WTC11 (cell line): Measurements from ENCODE around the gene NSD1. TPM values are rescaled to one million over a fixed set of nuclear protein-coding genes. Genes with fewer than 3 reads are reported as not detected.

Experiments
- ATAC-seq: fragments of 200-7000 bp; cut with Tn5 transposase; 2 replicates; pipeline ENCODE4 v1.10.0; 2021; ENCODE audit warnings: mild to moderate bottlenecking, moderate library complexity
- CTCF ChIA-PET: fragments of 300-600 bp; sonication (Branson Sonifier 250); formaldehyde crosslinking; loops from one replicate; lab custom pipeline; 2021; ENCODE audit warnings: antibody characterized with exemption; lab: Charles Lee
- POLR2A ChIA-PET: fragments of 350-600 bp; sonication (Branson Sonifier 250); formaldehyde crosslinking; loops from one replicate; lab custom pipeline; 2021; ENCODE audit warnings: antibody characterized with exemption; lab: Charles Lee
- DNase-seq: peaks from one replicate; pipeline ENCODE4 v3.0.0; 2021; ENCODE audit warnings: low spot score
- H3K27ac Mint-ChIP-seq: 2 replicates; pipeline ENCODE4 v1.8.0; 2021; ENCODE audit warnings: mixed read lengths
- H3K27me3 Mint-ChIP-seq: 2 replicates; pipeline ENCODE4 v1.8.0; 2021; ENCODE audit warnings: low read depth, mild to moderate bottlenecking, moderate library complexity, mixed read lengths
- H3K36me3 Mint-ChIP-seq: 2 replicates; pipeline ENCODE4 v1.8.0; 2021; ENCODE audit warnings: mixed read lengths
- H3K4me1 Mint-ChIP-seq: 2 replicates; pipeline ENCODE4 v1.8.0; 2022; ENCODE audit warnings: mixed read lengths
- H3K4me3 Mint-ChIP-seq: 2 replicates; pipeline ENCODE4 v1.8.0; 2021; ENCODE audit warnings: mild to moderate bottlenecking, moderate library complexity, mixed read lengths
- H3K9me3 Mint-ChIP-seq: 2 replicates; pipeline ENCODE4 v1.8.0; 2021; ENCODE audit warnings: mixed read lengths
- AR ChIP-seq: fragments of 250-450 bp; sonication (Bioruptor Pico); IDR thresholded peaks from 2 replicates; pipeline ENCODE4 v1.9.0; 2021; ENCODE audit warnings: mild to moderate bottlenecking
- CBFB ChIP-seq: sonication (generic); formaldehyde crosslinking; IDR thresholded peaks from 2 replicates; pipeline ENCODE4 v1.8.1; 2022; ENCODE audit warnings: mild to moderate bottlenecking, low read depth, missing genetic modification reagents
- CTCF ChIP-seq: fragments of 200-600 bp; IDR thresholded peaks from 2 replicates; pipeline ENCODE4 v1.8.0; 2022; ENCODE audit warnings: antibody characterized with exemption
- ERG ChIP-seq: fragments of 250-450 bp; sonication (Bioruptor Pico); IDR thresholded peaks from 2 replicates; pipeline ENCODE4 v1.8.0; 2021; ENCODE audit warnings: mild to moderate bottlenecking
- FOXP1 ChIP-seq: sonication (generic); formaldehyde crosslinking; IDR thresholded peaks from 2 replicates; pipeline ENCODE4 v1.8.0; 2022; ENCODE audit warnings: missing genetic modification reagents, mild to moderate bottlenecking, moderate library complexity, borderline replicate concordance
- GABPB1 ChIP-seq: sonication (generic); formaldehyde crosslinking; IDR thresholded peaks from 2 replicates; pipeline ENCODE4 v1.8.1; 2023; ENCODE audit warnings: mild to moderate bottlenecking, missing genetic modification reagents
- JUN ChIP-seq: sonication (generic); formaldehyde crosslinking; IDR thresholded peaks from 2 replicates; pipeline ENCODE4 v1.8.0; 2023; ENCODE audit warnings: mild to moderate bottlenecking, missing genetic modification reagents
- KAT7 ChIP-seq: sonication (generic); formaldehyde crosslinking; IDR thresholded peaks from 2 replicates; pipeline ENCODE4 v1.8.1; 2023; ENCODE audit warnings: missing genetic modification reagents, mild to moderate bottlenecking, borderline replicate concordance
- MYBL2 ChIP-seq: sonication (generic); formaldehyde crosslinking; IDR thresholded peaks from 2 replicates; pipeline ENCODE4 v1.8.1; 2023; ENCODE audit warnings: mild to moderate bottlenecking, moderate library complexity, missing genetic modification reagents
- NFE2L1 ChIP-seq: sonication (generic); formaldehyde crosslinking; IDR thresholded peaks from 2 replicates; pipeline ENCODE4 v1.8.1; 2023; ENCODE audit warnings: missing genetic modification reagents
- PREB ChIP-seq: sonication (generic); formaldehyde crosslinking; IDR thresholded peaks from 2 replicates; pipeline ENCODE4 v1.8.1; 2022; ENCODE audit warnings: mild to moderate bottlenecking, missing genetic modification reagents, moderate library complexity, borderline replicate concordance
- STAT6 ChIP-seq: sonication (generic); formaldehyde crosslinking; conservative IDR thresholded peaks from 2 replicates; pipeline ENCODE4 v1.8.1; 2023; ENCODE audit warnings: mild to moderate bottlenecking, low read depth, missing genetic modification reagents, moderate library complexity
- TP53 ChIP-seq: sonication (generic); formaldehyde crosslinking; IDR thresholded peaks from 2 replicates; pipeline ENCODE4 v1.8.1; 2023; ENCODE audit warnings: mild to moderate bottlenecking, missing genetic modification reagents
- ZNF416 ChIP-seq: fragments of 250-450 bp; sonication (Bioruptor Pico); IDR thresholded peaks from 2 replicates; pipeline ENCODE4 v1.9.0; 2021; ENCODE audit warnings: mild to moderate bottlenecking, inconsistent platforms
- total RNA-seq: library from RNA; stranded (reverse); gene quantifications from 3 replicates; pipeline ENCODE4 v1.2.3, GENCODE V29; 2021
- TF ChIP-seq, protein P1 (sequence below): sonication (generic); formaldehyde crosslinking; IDR thresholded peaks from 2 replicates; pipeline ENCODE4 v1.8.0; 2022; ENCODE audit warnings: missing genetic modification reagents
- TF ChIP-seq, protein P2 (sequence below): sonication (generic); formaldehyde crosslinking; IDR thresholded peaks from 2 replicates; pipeline ENCODE4 v1.8.1; 2022; ENCODE audit warnings: mild to moderate bottlenecking, moderate library complexity, missing genetic modification reagents
- TF ChIP-seq, protein P3 (sequence below): sonication (generic); formaldehyde crosslinking; IDR thresholded peaks from 2 replicates; pipeline ENCODE4 v1.8.1; 2023; ENCODE audit warnings: mild to moderate bottlenecking, moderate library complexity, missing genetic modification reagents
- TF ChIP-seq, protein P4 (sequence below): sonication (generic); formaldehyde crosslinking; IDR thresholded peaks from 2 replicates; pipeline ENCODE4 v1.8.0; 2022; ENCODE audit warnings: mild to moderate bottlenecking, missing genetic modification reagents

The NSD1 gene
- total RNA-seq, 1 experiment from 2014 or later, result 148 TPM

DNA sequence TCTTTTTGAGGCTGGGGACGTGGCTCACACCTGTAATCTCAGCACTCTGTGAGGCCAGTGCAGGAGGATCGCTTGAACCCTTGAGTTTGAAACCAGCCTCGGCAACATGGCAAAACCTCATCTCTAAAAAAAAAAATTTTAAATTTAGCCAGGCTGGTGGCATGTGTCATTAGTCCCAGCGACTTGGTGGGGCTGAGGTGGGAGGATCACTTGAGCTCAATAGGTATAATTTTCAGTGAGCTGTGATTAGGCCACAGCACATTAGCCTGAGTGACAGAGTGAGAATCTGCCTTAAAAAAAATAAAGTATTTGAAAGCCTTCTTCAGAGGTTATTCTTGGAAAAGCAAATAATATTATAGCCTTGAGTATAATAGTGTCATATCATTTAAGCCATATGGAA is 41.8 kb downstream of the NSD1 start (continued):
- TF ChIP-seq, protein P1, sequence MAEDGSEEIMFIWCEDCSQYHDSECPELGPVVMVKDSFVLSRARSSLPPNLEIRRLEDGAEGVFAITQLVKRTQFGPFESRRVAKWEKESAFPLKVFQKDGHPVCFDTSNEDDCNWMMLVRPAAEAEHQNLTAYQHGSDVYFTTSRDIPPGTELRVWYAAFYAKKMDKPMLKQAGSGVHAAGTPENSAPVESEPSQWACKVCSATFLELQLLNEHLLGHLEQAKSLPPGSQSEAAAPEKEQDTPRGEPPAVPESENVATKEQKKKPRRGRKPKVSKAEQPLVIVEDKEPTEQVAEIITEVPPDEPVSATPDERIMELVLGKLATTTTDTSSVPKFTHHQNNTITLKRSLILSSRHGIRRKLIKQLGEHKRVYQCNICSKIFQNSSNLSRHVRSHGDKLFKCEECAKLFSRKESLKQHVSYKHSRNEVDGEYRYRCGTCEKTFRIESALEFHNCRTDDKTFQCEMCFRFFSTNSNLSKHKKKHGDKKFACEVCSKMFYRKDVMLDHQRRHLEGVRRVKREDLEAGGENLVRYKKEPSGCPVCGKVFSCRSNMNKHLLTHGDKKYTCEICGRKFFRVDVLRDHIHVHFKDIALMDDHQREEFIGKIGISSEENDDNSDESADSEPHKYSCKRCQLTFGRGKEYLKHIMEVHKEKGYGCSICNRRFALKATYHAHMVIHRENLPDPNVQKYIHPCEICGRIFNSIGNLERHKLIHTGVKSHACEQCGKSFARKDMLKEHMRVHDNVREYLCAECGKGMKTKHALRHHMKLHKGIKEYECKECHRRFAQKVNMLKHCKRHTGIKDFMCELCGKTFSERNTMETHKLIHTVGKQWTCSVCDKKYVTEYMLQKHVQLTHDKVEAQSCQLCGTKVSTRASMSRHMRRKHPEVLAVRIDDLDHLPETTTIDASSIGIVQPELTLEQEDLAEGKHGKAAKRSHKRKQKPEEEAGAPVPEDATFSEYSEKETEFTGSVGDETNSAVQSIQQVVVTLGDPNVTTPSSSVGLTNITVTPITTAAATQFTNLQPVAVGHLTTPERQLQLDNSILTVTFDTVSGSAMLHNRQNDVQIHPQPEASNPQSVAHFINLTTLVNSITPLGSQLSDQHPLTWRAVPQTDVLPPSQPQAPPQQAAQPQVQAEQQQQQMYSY (CRISPR knock-in tag), result no peak
- TF ChIP-seq NFE2L1 (CRISPR knock-in tag) (no peak), ERG (CRISPR knock-in tag) (no peak), KAT7 (no peak), ZNF416 (no peak), AR (no peak), CTCF (no peak), PREB (CRISPR knock-in tag) (no peak)
- TF ChIP-seq, protein P2, sequence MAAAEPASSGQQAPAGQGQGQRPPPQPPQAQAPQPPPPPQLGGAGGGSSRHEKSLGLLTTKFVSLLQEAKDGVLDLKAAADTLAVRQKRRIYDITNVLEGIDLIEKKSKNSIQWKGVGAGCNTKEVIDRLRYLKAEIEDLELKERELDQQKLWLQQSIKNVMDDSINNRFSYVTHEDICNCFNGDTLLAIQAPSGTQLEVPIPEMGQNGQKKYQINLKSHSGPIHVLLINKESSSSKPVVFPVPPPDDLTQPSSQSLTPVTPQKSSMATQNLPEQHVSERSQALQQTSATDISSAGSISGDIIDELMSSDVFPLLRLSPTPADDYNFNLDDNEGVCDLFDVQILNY, result no peak
- TF ChIP-seq, all 79 proteins: peak for 0

DNA sequence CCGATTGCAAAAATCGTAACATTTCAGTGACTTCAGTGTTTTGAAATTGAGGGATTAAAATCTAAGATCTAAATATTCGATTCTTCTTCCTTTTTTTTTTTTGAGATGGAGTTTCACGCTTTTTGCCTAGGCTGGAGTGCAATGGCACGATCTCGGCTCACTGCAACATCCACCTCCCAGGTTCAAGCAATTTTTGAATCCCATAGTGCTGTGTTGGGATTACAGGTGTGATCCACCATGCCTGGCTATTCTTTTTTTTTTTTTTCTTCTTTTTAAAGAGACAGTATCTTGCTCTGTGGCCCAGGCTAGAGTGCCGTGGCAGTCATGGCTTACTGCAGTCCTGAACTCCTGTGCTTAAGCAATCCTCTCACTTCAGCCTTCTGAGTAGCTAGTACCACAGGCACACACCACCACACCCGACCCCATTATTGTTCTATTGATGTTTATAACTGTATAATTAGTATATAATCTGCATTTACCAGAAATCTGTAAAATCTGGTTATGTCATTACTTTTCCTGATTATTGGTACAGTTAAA is 42.7 kb downstream of the NSD1 start:
- H3K36me3 Mint-ChIP-seq, result peaks cover 11% of the 10 kb centered on the region; the same call in 1 of the 2 replicates
- ATAC-seq (no peak), DNase-seq (no peak)
- no peaks in the 10 kb centered on the region for H3K27me3 Mint-ChIP-seq
- POLR2A ChIA-PET, result no interaction called here
- H3K9me3 Mint-ChIP-seq, result no peaks in the 10 kb centered on the region
- peak overlapping the region; percentile 72; the same call in 1 of the 2 replicates for H3K27ac Mint-ChIP-seq
- no peak overlapping the region for H3K4me3 Mint-ChIP-seq
- peaks cover 4% of the 10 kb centered on the region; the same call in 1 of the 2 replicates for H3K4me1 Mint-ChIP-seq
- CTCF ChIA-PET, result no interaction called here
- TF ChIP-seq, protein P3, sequence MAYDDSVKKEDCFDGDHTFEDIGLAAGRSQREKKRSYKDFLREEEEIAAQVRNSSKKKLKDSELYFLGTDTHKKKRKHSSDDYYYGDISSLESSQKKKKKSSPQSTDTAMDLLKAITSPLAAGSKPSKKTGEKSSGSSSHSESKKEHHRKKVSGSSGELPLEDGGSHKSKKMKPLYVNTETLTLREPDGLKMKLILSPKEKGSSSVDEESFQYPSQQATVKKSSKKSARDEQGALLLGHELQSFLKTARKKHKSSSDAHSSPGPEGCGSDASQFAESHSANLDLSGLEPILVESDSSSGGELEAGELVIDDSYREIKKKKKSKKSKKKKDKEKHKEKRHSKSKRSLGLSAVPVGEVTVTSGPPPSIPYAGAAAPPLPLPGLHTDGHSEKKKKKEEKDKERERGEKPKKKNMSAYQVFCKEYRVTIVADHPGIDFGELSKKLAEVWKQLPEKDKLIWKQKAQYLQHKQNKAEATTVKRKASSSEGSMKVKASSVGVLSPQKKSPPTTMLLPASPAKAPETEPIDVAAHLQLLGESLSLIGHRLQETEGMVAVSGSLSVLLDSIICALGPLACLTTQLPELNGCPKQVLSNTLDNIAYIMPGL (CRISPR knock-in tag), result no peak
- TF ChIP-seq TP53 (CRISPR knock-in tag), result no peak
- TF ChIP-seq, protein P4, sequence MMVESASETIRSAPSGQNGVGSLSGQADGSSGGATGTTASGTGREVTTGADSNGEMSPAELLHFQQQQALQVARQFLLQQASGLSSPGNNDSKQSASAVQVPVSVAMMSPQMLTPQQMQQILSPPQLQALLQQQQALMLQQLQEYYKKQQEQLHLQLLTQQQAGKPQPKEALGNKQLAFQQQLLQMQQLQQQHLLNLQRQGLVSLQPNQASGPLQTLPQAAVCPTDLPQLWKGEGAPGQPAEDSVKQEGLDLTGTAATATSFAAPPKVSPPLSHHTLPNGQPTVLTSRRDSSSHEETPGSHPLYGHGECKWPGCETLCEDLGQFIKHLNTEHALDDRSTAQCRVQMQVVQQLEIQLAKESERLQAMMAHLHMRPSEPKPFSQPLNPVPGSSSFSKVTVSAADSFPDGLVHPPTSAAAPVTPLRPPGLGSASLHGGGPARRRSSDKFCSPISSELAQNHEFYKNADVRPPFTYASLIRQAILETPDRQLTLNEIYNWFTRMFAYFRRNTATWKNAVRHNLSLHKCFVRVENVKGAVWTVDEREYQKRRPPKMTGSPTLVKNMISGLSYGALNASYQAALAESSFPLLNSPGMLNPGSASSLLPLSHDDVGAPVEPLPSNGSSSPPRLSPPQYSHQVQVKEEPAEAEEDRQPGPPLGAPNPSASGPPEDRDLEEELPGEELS (CRISPR knock-in tag), result no peak
- TF ChIP-seq STAT6 (CRISPR knock-in tag), result no peak
- no peak for TF ChIP-seq FOXP1 (CRISPR knock-in tag)
- no peak for TF ChIP-seq JUN (CRISPR knock-in tag)
- TF ChIP-seq CBFB (CRISPR knock-in tag), result no peak
- no peak for TF ChIP-seq GABPB1
- TF ChIP-seq MYBL2 (CRISPR knock-in tag), result no peak
